ENCODE data around the gene ZNF805. TPM values are rescaled to one million over a fixed set of nuclear protein-coding genes. Genes with fewer than 3 reads are reported as not detected.

ZNF805 gene
- total RNA-seq, 1 donor from 2014 or later, result 12.6 TPM

GRCh38 chr19:57244513-57244912 lies 4.1 kb downstream of the ZNF805 start:
- no peak overlapping the region for H3K9ac ChIP-seq
- Mint-ChIP-seq H3K27ac (no peak overlapping the region), H3K9me3 (no peaks in the 10 kb centered on the region), H3K4me3 (peak overlapping the region; percentile 33), H3K36me3 (peaks cover 8% of the 10 kb centered on the region), H3K4me1 (peaks cover 12% of the 10 kb centered on the region), H3K27me3 (ENCODE audit: insufficient read depth, low read depth) (no peaks in the 10 kb centered on the region)
- no peaks in the 10 kb centered on the region for H4K20me1 ChIP-seq (ENCODE audit: low read depth)
- H3K4me2 ChIP-seq, result no peak overlapping the region
- no peaks in the 10 kb centered on the region for H3K4me1 ChIP-seq
- no peaks in the 10 kb centered on the region for H3K27me3 ChIP-seq
- H3K36me3 ChIP-seq, result no peaks in the 10 kb centered on the region
- no peak for DNase-seq (ENCODE audit: low spot score)
- H3K9me3 ChIP-seq (ENCODE audit: low read depth), result no peaks in the 10 kb centered on the region
- H3K27ac ChIP-seq, result no peak overlapping the region
- peaks cover 34% of the 10 kb centered on the region for H3K79me2 ChIP-seq (ENCODE audit: low read depth)
- peaks cover 5% of the 10 kb centered on the region for H3F3A ChIP-seq (ENCODE audit: low read depth)
- TF ChIP-seq EZH2 (IDR thresholded peaks at IDR 0.05) (no peak), EZH2phosphoT487 (IDR thresholded peaks at IDR 0.05) (no peak), CTCF (IDR thresholded peaks at IDR 0.05) (no peak)
- no peak overlapping the region for H3K4me3 ChIP-seq
- no peak overlapping the region for H2AFZ ChIP-seq (replicated peaks)

GRCh38 chr19:57245066-57245465 lies 4.6 kb downstream of the ZNF805 start:
- Histone ChIP-seq H3K79me2 (ENCODE audit: low read depth) (peaks cover 34% of the 10 kb centered on the region), H3K36me3 (no peaks in the 10 kb centered on the region), H3K9ac (no peak overlapping the region), H3K4me2 (no peak overlapping the region), H3K4me1 (no peaks in the 10 kb centered on the region), H3K4me3 (no peak overlapping the region), H3K9me3 (ENCODE audit: low read depth) (no peaks in the 10 kb centered on the region), H3K27me3 (no peaks in the 10 kb centered on the region), H4K20me1 (ENCODE audit: low read depth) (no peaks in the 10 kb centered on the region), H2AFZ (replicated peaks) (no peak overlapping the region), H3F3A (ENCODE audit: low read depth) (peaks cover 2% of the 10 kb centered on the region), H3K27ac (no peak overlapping the region)
- DNase-seq (ENCODE audit: low spot score), result no peak
- Mint-ChIP-seq H3K27me3 (ENCODE audit: insufficient read depth, low read depth) (no peaks in the 10 kb centered on the region), H3K27ac (no peak overlapping the region), H3K36me3 (peaks cover 11% of the 10 kb centered on the region), H3K4me3 (no peak overlapping the region), H3K9me3 (no peaks in the 10 kb centered on the region), H3K4me1 (peaks cover 10% of the 10 kb centered on the region)
- TF ChIP-seq EZH2 (IDR thresholded peaks at IDR 0.05) (no peak), EZH2phosphoT487 (IDR thresholded peaks at IDR 0.05) (no peak), CTCF (IDR thresholded peaks at IDR 0.05) (no peak)

- Histone ChIP-seq H3F3A (ENCODE audit: low read depth) (no peaks in the 10 kb centered on the region), H4K20me1 (ENCODE audit: low read depth) (no peaks in the 10 kb centered on the region), H3K36me3 (no peaks in the 10 kb centered on the region), H3K9ac (no peak overlapping the region), H3K79me2 (ENCODE audit: low read depth) (peaks cover 30% of the 10 kb centered on the region), H3K4me2 (no peak overlapping the region), H3K4me3 (no peak overlapping the region), H3K4me1 (no peaks in the 10 kb centered on the region), H3K27me3 (no peaks in the 10 kb centered on the region), H2AFZ (replicated peaks) (no peak overlapping the region), H3K27ac (no peak overlapping the region), H3K9me3 (ENCODE audit: low read depth) (no peaks in the 10 kb centered on the region)
- Mint-ChIP-seq H3K27me3 (ENCODE audit: insufficient read depth, low read depth) (no peaks in the 10 kb centered on the region), H3K27ac (no peak overlapping the region), H3K36me3 (peaks cover 17% of the 10 kb centered on the region), H3K4me1 (peaks cover 9% of the 10 kb centered on the region), H3K9me3 (no peaks in the 10 kb centered on the region), H3K4me3 (no peak overlapping the region)
- TF ChIP-seq EZH2 (IDR thresholded peaks at IDR 0.05) (no peak), CTCF (IDR thresholded peaks at IDR 0.05) (no peak), EZH2phosphoT487 (IDR thresholded peaks at IDR 0.05) (no peak)
- no peak for DNase-seq (ENCODE audit: low spot score)
Measured at GRCh38 chr19:57245959-57246358, 5.5 kb downstream of the ZNF805 start.

All from neural progenitor cell (in vitro differentiated cells).